ENCODE measurements around the gene ARMC5.
A peak's percentile ranks its signal among the peaks of the same experiment; 100 is the strongest.
"Not testable (repeated sequence)": the region's sequence is repeated elsewhere in the genome, so short reads cannot be mapped to it uniquely, and the experiment has no call there.

ARMC5 gene

DNA sequence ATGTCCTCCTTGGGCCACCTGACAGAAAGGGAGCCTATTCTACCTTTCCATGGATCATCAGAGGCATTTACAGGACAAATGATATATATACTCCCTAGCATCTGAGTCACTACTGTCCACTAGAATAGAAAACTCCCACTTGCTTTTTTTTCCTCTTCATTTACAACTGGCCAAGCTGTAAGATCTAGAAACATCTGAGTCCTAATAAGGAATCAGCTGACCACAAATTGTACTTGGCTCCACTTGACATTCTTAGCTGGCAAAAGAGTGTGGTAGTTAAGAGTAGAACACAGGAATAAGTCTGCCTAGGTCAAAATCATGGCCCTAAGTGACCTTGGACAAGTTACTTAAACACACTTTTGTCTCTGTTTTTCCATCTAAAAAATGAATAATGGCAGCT is 43.7 kb downstream of the ARMC5 start:
- no peak for DNase-seq

DNA sequence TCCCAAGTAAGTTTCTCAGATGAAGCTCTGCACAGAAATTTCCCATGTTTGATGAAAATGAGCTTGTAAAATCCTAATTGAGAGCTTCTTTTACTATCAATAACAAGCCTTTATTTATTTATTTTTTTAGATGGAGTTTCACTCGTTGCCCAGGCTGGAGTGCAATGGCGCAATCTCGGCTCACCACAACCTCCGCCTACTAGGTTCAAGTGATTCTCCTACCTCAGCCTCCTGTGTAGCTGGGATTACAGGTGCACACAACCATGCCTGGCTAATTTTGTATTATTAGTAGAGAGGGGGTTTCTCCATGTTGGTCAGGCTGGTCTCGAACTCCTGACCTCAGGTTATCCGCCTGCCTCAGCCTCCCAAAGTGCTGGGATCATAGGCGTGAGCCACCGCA is 44.3 kb downstream of the ARMC5 start:
- not testable (repeated sequence) for DNase-seq

DNA sequence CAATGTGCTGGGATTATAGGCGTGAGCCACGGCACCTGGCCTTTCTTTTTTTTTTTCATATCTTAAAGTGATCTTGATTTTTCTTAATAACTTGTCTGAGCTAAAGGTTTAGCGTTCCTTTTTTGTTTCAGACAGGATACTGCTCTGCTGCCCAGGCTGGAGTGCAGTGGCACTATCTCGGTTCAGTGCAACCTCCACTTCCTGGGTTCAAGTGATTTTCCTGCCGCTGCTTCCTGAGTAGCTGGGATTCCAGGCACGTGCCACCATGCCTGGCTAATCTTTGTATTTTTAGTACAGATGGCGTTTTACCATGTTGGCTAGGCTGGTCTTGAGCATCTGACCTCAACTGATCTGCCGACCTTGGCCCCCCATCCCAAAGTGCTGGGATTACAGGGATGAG is 44.9 kb downstream of the ARMC5 start:
- DNase-seq: no peak

DNA sequence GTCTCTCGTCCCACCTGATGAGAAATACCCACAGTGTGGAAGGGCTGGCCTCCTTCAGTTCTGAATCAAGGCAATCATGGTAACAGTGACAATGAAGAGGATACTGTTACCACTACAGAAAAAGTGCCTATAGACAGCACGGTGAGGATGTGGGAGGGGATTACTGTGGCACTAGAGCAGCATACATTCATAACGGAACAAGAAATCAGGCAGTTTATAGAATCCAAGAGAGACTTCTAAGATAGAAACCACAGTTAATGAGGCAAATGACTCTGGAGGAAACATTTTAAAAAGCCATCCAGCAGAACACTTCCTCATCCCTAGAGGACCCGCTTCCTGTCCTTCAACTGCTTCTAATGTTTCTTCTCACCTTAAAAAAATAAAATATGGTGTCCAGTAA is 46.2 kb downstream of the ARMC5 start:
- DNase-seq: no peak

DNA sequence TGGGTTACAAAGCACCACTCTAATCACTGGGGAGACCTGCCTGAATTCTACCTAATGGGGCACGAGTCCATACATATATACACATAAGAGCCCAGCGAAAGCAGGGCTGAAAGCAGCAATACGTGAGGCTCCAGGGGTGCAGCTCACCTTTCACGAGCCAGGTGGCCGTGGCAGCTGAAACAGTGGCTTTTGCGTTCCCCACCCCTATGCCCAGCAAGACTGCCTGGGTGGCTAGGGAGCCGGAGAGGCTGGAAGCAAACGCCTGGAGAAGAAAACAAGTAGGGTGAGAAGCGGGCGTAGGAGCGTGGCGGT is 48.3 kb downstream of the ARMC5 start:
- no peak for DNase-seq

DNA sequence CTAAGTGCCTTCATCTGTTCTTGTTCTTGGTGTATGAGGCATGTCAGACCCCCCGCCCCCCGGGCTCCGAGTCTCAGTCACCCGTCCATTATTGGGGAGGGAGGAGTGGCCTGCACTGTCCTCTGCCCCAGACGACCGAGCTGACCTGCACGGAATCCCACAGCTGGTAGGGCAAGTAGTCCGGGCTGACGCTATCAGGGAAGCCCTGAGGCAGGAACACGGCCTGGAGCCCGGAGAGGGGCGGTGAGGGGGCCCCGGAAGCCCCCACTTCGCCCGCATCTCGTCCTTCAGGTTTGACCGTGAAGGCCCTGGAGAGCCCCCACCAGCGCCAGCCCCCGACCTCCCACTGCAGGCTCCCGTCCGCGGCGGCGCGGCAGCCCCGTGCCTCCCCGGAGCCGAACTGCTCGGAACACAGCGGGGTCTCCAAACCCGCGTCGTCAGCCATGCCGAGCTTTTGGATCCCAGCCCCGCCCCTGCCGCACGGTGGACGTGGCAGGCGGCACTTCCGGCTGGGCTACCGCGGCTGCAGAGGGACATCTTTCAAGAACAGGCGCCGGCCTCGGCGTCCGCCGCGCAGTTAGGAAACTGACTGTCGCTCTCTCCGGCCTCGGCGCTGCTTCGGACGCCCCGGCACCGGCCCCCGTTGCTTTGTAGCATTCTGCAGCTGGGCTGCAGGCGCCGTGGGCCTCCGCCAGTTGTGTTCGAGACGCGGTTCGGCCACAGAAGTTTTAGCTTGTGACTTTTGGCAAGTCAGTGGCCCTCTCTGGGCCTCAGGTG is 48.8 kb downstream of the ARMC5 start, which contains the start of gene RUSF1:
TSS of gene RUSF1 (minus strand) at position 463 of the 777 bp plus-strand sequence. CDS start at position 445, 18 bp downstream.
- DNase-seq: peak; percentile 68

DNA sequence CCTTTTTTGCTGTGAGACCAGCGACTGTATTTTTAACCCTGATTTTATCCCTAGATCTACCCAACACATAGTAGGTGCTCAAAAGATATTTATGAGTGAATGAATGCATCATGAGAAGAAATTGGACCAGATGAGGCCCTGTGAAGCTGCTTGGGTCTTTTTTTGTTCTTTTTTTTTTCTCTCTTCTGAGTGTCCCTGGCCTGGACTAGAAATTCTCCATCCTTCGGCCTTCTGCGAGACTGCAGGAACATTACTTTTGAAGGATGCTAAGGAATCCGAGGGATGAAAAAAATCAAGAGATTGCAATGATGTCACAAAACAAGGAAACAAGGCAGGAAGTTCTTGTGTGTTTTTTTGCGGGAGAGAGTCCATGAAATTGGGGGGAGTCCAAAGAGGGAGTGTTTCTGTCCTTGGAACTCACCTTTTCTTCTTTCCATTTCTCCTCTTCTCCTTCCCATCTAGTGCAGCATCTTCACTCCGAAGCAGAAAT is 49.5 kb downstream of the ARMC5 start:
- DNase-seq: no peak

DNA sequence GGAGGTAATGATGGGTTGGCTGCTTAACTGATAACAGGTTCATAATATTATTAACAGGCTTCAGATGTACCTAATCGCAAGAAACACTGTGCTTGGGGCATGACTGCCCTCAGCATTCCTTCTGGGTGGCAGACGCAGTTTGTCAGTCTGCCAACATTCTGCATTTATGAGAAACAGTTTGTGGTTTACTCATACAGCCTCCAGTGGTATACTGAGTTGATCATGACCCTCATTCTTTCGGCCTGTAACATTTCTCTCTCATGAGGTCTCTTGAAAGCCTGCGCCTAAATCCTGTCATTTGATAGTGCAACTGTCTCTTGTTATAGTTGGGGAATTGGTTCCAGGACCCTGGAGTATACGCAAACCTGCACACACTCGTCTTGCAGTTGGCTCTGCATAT is 53.8 kb downstream of the ARMC5 start:
- DNase-seq: no peak

DNA sequence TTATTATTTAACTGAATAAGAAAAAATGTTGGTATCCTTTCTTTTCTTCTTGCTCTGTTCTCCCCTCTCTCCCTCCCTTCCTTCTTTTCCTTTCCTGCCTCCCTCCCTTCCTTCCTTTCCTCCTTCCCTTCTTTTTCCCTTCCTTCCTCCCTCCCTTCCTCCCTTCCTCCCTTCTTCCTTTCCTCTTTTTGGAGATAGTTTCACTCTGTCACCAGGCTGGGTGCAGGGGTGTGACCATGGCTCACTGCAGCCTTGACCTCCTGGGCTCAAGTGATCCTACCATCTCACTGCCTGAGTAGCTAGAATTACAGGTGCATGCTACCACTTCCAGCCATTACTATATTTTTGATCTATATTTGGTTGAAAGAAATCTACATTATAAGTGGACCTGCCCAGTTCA is 54.6 kb downstream of the ARMC5 start:
- no peak for DNase-seq

All from activated T-cell treated with anti-CD3 and anti-CD28 coated beads for 4 hours (primary cell).